ENCODE results near the gene AGAP1.

- TF ChIP-seq EZH2 (IDR thresholded peaks at IDR 0.05; ENCODE audit: insufficient read depth, low read length) = no peak
- TF ChIP-seq CTCF (IDR thresholded peaks at IDR 0.05; ENCODE audit: insufficient read depth, low read depth, low read length) = no peak
These were observed 79.7 kb downstream of the AGAP1 start for GRCh38 chr2:235573331-235574221.
